Stimulated activated memory B cell treated with anti-CD40 and anti-IgM and Interleukin-4, amounts not matched to agents 10 μg/mL and 1 μg/mL and 100 μg/mL, for 72 hours (primary cell): Measurements from ENCODE around the gene AQP6.

Experiments used
- ATAC-seq: fragments of 150-1000 bp; cut with Tn5 transposase; 2 replicates; pipeline ENCODE4 v1.10.0; 2021
- H3K27ac Mint-ChIP-seq: one replicate; pipeline ENCODE4 v1.8.0; 2022; ENCODE audit warnings: mild to moderate bottlenecking, mixed read lengths
- H3K27me3 Mint-ChIP-seq: one replicate; pipeline ENCODE4 v1.8.0; 2022; ENCODE audit warnings: mixed read lengths
- H3K36me3 Mint-ChIP-seq: one replicate; pipeline ENCODE4 v1.8.0; 2022; ENCODE audit warnings: mixed read lengths
- H3K4me1 Mint-ChIP-seq: one replicate; pipeline ENCODE4 v1.8.0; 2022; ENCODE audit warnings: mixed read lengths
- H3K4me3 Mint-ChIP-seq: one replicate; pipeline ENCODE4 v1.8.0; 2022; ENCODE audit warnings: mild to moderate bottlenecking, moderate library complexity, mixed read lengths
- H3K9me3 Mint-ChIP-seq: one replicate; pipeline ENCODE4 v1.8.0; 2022; ENCODE audit warnings: mixed read lengths

AQP6 gene

GRCh38 chr12:49969651-49970429 lies 2.9 kb upstream of the AQP6 start:
- Mint-ChIP-seq H3K4me3 (no peak overlapping the region), H3K9me3 (no peaks in the 10 kb centered on the region), H3K27me3 (peaks cover 24% of the 10 kb centered on the region), H3K27ac (no peak overlapping the region), H3K4me1 (peaks cover 7% of the 10 kb centered on the region), H3K36me3 (no peaks in the 10 kb centered on the region)
- ATAC-seq: no peak

GRCh38 chr12:49970658-49971057 lies 2.1 kb upstream of the AQP6 start:
- H3K36me3 Mint-ChIP-seq: no peaks in the 10 kb centered on the region
- no peak overlapping the region for H3K27ac Mint-ChIP-seq
- H3K4me3 Mint-ChIP-seq: no peak overlapping the region
- peaks cover 7% of the 10 kb centered on the region for H3K4me1 Mint-ChIP-seq
- H3K27me3 Mint-ChIP-seq: peaks cover 17% of the 10 kb centered on the region
- H3K9me3 Mint-ChIP-seq: no peaks in the 10 kb centered on the region
- ATAC-seq: no peak

GRCh38 chr12:49971141-49971540 lies 1.6 kb upstream of the AQP6 start:
- ATAC-seq: no peak
- H3K4me1 Mint-ChIP-seq: peaks cover 7% of the 10 kb centered on the region
- H3K4me3 Mint-ChIP-seq: no peak overlapping the region
- H3K36me3 Mint-ChIP-seq: no peaks in the 10 kb centered on the region
- no peak overlapping the region for H3K27ac Mint-ChIP-seq
- H3K9me3 Mint-ChIP-seq: no peaks in the 10 kb centered on the region
- peaks cover 13% of the 10 kb centered on the region for H3K27me3 Mint-ChIP-seq

- H3K27ac Mint-ChIP-seq: no peak overlapping the region
- no peak for ATAC-seq
- H3K4me3 Mint-ChIP-seq: no peak overlapping the region
Measured at GRCh38 chr12:49972129-49972528, 618 bp upstream of the AQP6 start.

GRCh38 chr12:49973361-49973830 lies 649 bp downstream of the AQP6 start:
- no peak overlapping the region for H3K4me3 Mint-ChIP-seq
- no peaks in the 10 kb centered on the region for H3K36me3 Mint-ChIP-seq
- H3K4me1 Mint-ChIP-seq: no peaks in the 10 kb centered on the region
- H3K27ac Mint-ChIP-seq: no peak overlapping the region
- H3K27me3 Mint-ChIP-seq: no peaks in the 10 kb centered on the region
- H3K9me3 Mint-ChIP-seq: no peaks in the 10 kb centered on the region
- ATAC-seq: no peak

More at GRCh38 chr12:49972129-49972528, 618 bp upstream of the AQP6 start:
- H3K27me3 Mint-ChIP-seq: peaks cover 3% of the 10 kb centered on the region
- H3K4me1 Mint-ChIP-seq: peaks cover 2% of the 10 kb centered on the region
- no peaks in the 10 kb centered on the region for H3K36me3 Mint-ChIP-seq
- H3K9me3 Mint-ChIP-seq: no peaks in the 10 kb centered on the region

GRCh38 chr12:49974231-49974675 lies 1.5 kb downstream of the AQP6 start:
- ATAC-seq: no peak
- Mint-ChIP-seq H3K4me3 (no peak overlapping the region), H3K27me3 (no peaks in the 10 kb centered on the region), H3K27ac (no peak overlapping the region), H3K4me1 (no peaks in the 10 kb centered on the region), H3K9me3 (no peaks in the 10 kb centered on the region), H3K36me3 (no peaks in the 10 kb centered on the region)

GRCh38 chr12:49974677-49975317 lies 2.0 kb downstream of the AQP6 start:
- Mint-ChIP-seq H3K36me3 (no peaks in the 10 kb centered on the region), H3K9me3 (no peaks in the 10 kb centered on the region), H3K4me1 (no peaks in the 10 kb centered on the region), H3K4me3 (no peak overlapping the region), H3K27me3 (no peaks in the 10 kb centered on the region), H3K27ac (no peak overlapping the region)
- ATAC-seq: no peak

GRCh38 chr12:49975318-49975761 lies 2.6 kb downstream of the AQP6 start:
- Mint-ChIP-seq H3K36me3 (no peaks in the 10 kb centered on the region), H3K27ac (no peak overlapping the region), H3K4me3 (no peak overlapping the region), H3K4me1 (no peaks in the 10 kb centered on the region), H3K27me3 (no peaks in the 10 kb centered on the region), H3K9me3 (no peaks in the 10 kb centered on the region)
- ATAC-seq: no peak

GRCh38 chr12:49976557-49976956 lies 3.8 kb downstream of the AQP6 start:
- Mint-ChIP-seq H3K36me3 (no peaks in the 10 kb centered on the region), H3K9me3 (no peaks in the 10 kb centered on the region), H3K4me3 (no peak overlapping the region), H3K27ac (no peak overlapping the region), H3K27me3 (no peaks in the 10 kb centered on the region), H3K4me1 (no peaks in the 10 kb centered on the region)
- ATAC-seq: no peak

- H3K36me3 Mint-ChIP-seq: no peaks in the 10 kb centered on the region
- ATAC-seq: no peak
- no peaks in the 10 kb centered on the region for H3K4me1 Mint-ChIP-seq
- H3K9me3 Mint-ChIP-seq: no peaks in the 10 kb centered on the region
- no peak overlapping the region for H3K4me3 Mint-ChIP-seq
- H3K27me3 Mint-ChIP-seq: no peaks in the 10 kb centered on the region
- no peak overlapping the region for H3K27ac Mint-ChIP-seq
Measured at GRCh38 chr12:49978125-49978524, 5.4 kb downstream of the AQP6 start.

GRCh38 chr12:49979016-49979586 lies 6.4 kb downstream of the AQP6 start:
- no peak overlapping the region for H3K4me3 Mint-ChIP-seq
- no peak overlapping the region for H3K27ac Mint-ChIP-seq
- H3K9me3 Mint-ChIP-seq: no peaks in the 10 kb centered on the region
- no peaks in the 10 kb centered on the region for H3K27me3 Mint-ChIP-seq
- H3K36me3 Mint-ChIP-seq: no peaks in the 10 kb centered on the region
- H3K4me1 Mint-ChIP-seq: no peaks in the 10 kb centered on the region
- ATAC-seq: no peak

GRCh38 chr12:49979791-49980190 lies 7.0 kb downstream of the AQP6 start:
- no peaks in the 10 kb centered on the region for H3K9me3 Mint-ChIP-seq
- H3K27me3 Mint-ChIP-seq: no peaks in the 10 kb centered on the region
- H3K27ac Mint-ChIP-seq: no peak overlapping the region
- no peak overlapping the region for H3K4me3 Mint-ChIP-seq
- no peaks in the 10 kb centered on the region for H3K36me3 Mint-ChIP-seq
- ATAC-seq: no peak
- no peaks in the 10 kb centered on the region for H3K4me1 Mint-ChIP-seq

GRCh38 chr12:49980501-49981349 lies 8.0 kb downstream of the AQP6 start:
- H3K27me3 Mint-ChIP-seq: no peaks in the 10 kb centered on the region

GRCh38 chr12:49982246-49983087 lies 9.7 kb downstream of the AQP6 start:
- no peaks in the 10 kb centered on the region for H3K9me3 Mint-ChIP-seq
- peaks cover 14% of the 10 kb centered on the region for H3K4me1 Mint-ChIP-seq
- H3K27ac Mint-ChIP-seq: no peak overlapping the region
- peaks cover 6% of the 10 kb centered on the region for H3K36me3 Mint-ChIP-seq
- no peak overlapping the region for H3K4me3 Mint-ChIP-seq
- no peak for ATAC-seq
- H3K27me3 Mint-ChIP-seq: no peaks in the 10 kb centered on the region

More at GRCh38 chr12:49980501-49981349, 8.0 kb downstream of the AQP6 start:
- Mint-ChIP-seq H3K27ac (no peak overlapping the region), H3K4me1 (peaks cover 6% of the 10 kb centered on the region), H3K36me3 (no peaks in the 10 kb centered on the region), H3K9me3 (no peaks in the 10 kb centered on the region), H3K4me3 (no peak overlapping the region)
- no peak for ATAC-seq
